CD4-positive, alpha-beta T cell treated with Interleukin-15 for 4 hours (primary cell): ENCODE measurements around the gene ARHGAP28.
"Not testable (repeated sequence)": the region's sequence is repeated elsewhere in the genome, so short reads cannot be mapped to it uniquely, and the experiment has no call there.

ENCODE experiments used
- DNase-seq: peaks from one replicate; pipeline ENCODE4 v3.0.0-alpha.2; 2020; ENCODE audit warnings: low spot score

ARHGAP28 gene

DNA sequence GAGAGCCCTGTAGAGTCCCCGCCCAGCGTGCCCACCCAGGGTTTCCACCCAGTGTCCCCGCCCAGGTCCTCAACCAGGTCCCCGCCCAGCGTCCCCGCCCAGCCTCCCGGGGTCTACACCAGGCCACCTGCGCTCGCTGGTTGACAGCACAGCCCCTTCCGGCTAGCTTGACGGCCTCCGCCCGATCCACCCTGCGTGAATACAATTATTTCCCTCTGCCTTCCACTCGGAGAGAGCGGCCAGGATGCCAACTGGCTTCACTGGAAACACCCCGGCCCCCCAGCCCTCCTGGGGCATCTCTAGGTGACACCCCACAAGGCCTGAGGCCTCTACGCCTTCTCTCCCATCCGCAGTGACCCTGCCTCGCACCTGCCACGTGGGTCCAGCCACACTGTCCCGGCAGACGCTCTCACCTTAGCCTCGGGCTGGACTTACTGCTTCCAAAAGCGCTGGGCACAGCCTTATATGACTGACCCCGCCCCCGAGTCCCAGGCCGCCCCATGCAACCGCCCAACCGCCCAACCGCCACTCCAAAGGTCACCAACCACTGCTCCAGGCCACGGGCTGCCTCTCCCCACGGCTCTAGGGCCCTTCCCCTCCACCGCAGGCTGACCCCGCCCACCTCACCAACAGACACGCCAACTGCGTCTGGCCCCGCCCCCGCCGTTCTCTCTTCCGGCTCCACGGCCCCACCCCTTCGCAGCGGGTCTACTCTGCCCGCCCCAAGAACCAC, 200.0 kb downstream of the ARHGAP28 start:
- DNase-seq = no peak

DNA sequence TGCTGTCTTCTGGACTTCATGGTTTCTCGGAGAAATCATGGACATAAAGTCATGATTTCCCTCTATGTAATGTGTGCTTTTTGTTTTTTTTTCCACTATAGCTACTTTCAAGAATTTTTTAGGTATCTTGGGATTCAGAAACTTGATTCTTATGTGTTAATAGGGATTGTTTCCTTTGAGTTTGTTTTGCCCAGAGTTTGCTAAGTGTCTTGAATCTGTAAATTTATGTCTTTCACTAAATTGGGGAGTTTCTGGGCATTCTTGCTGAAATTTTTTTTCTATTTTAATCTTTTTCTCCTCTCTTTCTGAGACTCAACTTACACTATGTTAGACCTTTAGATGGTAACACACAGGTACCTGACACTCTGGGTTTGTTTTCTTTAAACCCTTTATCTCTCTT, 205.3 kb downstream of the ARHGAP28 start:
- DNase-seq = no peak

DNA sequence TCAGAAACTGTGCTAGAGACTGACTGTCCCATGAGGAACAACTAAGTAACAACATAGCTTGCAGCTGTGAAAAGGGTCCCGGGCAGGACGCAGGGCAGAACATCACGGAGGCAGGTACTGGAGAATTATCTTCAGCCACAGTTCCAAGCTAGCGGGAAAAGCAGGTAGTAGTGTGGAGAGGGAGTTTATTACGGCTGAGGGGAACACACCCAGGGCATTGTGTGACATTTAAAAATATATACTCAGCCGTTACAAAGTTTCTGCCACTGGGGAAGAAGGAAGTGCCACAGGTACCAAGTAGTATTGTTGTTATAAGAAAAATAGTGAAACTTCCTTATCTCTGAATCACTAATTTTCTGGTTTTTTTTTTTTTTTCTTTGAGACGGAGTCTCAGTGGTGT, 208.5 kb downstream of the ARHGAP28 start:
- no peak for DNase-seq

DNA sequence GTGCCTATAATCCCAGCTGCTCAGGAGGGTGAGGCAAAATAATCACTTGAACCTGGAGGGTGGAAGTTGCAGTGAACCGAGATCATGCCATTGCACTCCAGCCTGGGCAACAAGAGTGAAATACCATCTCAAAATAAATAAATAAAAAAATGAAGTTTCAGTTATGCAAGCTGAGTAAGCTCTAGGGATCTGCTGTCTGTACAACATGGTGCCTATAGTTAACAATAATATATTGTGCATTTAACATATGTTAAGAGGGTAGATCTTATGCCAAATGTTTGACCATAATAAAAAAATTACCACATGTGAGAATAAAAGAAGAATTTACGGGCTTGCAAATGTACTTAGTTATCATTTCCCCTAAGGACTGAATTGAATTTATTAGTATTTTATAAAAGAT, 208.9 kb downstream of the ARHGAP28 start:
- DNase-seq = not testable (repeated sequence)

DNA sequence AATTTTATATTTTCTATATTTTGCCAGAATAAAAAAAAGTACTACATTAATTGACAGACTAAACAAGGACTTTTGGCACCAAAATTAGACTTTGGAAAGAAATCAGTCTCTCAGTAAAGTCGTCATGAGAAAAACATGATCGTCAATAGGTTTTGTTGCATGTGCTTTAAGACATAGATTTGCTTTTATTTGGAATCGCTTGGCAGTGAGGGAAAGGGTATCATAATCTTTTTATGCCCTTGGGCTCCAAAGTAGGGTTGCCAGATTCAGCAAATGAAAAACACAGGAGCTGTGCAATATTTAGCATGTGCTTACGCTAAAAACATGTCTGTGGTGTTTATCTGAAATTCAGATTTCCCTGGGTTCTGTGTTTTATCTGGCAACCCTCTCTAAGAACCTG, 210.5 kb downstream of the ARHGAP28 start:
- no peak for DNase-seq

DNA sequence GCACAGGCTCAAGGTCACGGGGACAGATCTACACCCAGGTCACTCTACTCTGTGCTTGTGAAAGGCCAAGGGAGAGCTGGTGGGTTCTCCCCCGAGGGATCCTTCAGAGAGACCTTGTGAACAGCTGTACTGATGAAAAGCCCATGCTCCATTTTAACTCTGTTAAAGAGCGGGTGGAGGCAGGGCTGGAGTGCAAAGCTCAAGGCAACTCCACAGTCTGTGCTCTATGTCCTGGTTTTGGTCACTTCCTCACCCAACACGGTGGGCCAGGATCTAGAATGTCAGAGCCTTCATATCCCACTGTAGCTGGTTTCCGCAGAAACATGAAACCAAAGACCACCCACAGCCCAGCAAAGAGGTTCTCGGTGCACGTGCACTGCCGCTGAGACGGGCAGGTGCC, 210.9 kb downstream of the ARHGAP28 start:
- no peak for DNase-seq

DNA sequence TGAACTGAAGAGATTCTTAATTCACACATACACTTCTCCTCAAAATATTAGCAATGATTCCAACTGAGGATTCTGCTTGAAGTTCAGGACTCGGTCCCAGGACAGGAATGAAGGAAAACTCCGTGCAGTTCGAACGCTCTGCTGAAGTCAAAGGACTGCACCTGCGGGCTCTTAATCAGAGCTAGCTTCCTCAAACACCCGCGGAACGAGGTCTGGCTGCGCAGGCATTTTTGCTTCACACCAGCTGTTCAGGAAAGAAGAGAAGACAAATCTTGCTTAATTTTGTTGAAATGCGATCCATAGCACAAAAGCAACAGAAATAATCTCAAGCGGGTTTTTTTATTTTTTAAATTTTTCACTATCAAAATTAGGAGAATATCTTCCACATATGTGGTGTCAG, 212.5 kb downstream of the ARHGAP28 start:
- DNase-seq = no peak

DNA sequence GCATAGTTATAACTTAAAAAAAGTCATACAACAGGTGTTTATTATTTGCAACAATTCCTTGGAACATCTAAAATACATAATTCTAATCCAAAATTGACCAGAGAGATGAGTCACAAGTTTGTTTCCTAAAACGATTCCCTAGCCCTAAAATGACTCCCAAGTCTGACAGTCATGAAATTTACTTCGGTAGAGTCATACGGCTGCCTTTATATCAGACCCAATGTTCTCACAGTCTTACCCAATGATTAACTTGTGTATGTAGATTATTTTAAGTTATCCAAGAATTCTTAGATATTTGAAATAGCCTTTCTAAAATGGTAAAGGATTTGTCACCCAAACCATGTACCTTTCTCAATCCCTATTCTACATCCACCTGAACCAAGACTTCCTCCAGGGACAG, 213.2 kb downstream of the ARHGAP28 start:
- no peak for DNase-seq

DNA sequence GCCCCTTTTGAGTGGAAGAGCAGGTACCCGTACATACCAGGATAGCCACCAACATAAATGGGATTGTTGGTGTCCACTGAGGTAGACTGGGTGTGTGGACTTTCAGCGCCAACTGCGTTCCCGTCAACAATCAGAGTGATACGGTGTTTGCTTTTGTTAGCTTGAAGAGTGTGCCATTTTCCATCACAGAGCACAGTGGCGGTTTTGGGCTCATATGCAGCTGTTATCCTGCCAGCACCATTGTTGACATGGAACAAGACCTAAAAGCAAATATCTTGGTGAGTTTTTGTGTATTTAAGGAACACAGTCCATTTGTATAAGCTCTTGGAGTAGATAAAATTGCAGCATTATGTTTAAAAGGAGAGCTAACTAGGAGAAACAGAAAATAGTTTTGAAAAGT, 213.6 kb downstream of the ARHGAP28 start:
- DNase-seq = no peak

DNA sequence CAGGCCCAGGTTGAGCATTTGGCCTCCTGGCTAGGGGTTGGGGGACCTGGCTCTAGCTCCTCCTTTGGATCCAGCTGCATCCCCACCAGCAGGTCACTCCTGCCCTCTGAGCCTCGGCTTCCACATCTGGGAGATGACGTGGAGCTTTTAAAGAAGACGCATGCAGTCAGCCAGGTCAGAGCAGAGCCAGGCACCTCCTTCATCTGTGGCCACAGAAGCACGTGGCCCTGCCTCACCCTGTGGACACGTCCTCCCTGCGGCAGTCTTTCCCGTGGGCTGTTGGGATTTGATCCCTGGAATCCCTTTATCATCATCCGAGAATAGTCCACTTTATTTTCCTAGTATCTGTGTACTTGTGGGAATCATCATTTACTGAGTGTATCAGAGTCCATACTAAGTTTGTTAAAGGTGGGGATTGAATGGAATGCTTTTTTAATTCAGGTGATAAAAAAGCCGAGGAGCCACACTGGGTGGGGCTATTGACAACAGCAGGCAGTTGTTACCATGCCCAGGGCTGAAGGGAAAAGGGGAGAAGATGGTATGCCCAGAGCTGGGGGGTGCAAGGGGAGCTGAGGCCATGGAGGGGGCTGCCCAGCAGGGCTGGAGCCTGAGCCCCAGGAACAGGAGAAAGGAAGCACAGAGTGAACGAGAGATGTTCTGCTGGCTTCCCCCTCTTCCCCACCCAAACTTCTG, 218.0 kb downstream of the ARHGAP28 start:
- DNase-seq = no peak

DNA sequence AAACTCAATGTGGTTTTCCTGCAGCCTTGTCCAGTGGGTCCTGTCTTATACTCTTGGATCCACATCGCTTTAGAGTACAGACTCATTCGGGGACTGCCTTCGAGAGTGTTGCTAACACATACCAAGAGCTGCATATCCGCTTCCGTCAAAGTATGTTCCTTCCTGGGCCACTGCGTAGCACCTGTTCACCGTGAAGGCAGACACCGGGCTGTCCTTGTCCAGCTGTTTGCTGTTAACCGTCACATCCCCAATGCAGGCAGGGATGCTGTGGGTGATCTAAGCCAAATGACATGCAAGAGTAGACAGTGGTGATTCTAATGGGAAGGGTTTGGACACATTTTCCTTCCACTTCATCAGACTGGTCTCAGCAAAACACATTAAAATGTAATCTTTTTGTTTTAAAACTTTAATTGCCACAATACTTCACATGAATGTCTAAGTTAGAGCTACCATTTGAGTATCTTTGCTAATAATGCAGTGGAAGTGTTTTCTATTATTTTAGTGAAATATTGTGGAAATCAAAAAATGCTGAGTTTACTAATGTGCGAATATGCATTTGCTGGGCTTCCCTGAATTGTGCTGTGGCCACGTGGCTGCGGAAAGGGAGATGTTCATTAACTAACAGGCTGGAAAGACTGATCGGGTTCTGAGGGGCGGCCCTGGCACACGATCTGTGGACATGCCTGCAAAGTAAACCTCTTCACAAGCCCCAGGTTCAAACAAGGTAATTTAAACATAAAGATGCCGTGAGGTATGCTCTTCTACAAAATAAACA, 219.0 kb downstream of the ARHGAP28 start:
- DNase-seq = no peak

DNA sequence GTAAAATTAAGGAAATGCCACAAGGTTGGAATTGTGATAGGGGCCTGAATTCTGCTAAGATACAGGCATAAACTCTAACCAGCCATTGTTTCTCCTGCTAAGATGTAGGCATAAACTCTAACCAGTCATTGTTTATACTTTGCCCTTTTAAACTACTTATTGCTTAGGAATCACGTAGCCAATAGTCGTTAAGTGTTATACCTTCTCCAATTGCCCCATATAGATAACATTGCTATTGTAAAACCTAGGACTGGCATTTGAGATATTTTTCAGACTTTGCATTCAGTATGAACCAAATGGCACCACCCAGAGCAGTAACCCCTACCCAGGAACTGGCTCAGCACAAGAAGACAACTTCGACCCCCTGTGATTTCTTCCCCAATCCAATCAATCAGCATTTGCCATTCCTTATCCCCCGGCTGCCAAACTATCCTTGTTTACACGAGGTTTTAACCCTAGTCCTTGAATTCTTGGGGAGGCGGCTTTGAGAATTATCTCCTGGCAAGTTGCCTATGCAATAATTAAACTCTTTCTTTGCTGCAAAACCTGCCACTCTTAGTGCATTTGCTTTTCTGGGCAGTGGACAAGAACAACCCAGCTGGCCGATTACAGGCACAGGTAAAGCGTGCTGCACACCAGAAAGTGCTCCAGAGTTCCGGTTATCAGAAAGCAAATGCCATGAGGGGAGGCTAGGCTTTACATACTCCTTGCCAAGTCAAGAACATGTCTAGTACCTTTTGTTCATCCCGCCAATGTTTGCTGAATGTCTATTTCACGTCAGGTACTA, 220.5 kb downstream of the ARHGAP28 start:
- DNase-seq = no peak

DNA sequence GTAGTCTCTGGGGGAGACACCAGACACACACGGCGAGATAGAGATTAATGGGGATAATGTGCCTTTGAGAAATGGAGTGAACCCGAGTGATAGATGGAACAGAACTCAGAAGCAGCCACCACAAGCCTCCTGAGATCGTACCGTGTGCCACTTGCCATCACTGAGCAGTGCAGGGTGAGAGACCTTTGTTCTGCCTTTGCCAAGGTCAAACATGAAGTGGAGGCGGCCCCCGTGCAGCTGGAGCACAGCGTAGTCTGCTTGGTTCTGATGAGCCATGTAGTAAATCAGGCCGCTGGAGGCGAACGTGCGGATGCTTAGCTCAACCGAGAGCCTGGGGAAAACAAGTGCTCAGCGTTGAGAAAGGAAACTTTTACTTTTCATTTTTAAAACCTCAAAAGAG, 221.1 kb downstream of the ARHGAP28 start:
- DNase-seq = no peak

DNA sequence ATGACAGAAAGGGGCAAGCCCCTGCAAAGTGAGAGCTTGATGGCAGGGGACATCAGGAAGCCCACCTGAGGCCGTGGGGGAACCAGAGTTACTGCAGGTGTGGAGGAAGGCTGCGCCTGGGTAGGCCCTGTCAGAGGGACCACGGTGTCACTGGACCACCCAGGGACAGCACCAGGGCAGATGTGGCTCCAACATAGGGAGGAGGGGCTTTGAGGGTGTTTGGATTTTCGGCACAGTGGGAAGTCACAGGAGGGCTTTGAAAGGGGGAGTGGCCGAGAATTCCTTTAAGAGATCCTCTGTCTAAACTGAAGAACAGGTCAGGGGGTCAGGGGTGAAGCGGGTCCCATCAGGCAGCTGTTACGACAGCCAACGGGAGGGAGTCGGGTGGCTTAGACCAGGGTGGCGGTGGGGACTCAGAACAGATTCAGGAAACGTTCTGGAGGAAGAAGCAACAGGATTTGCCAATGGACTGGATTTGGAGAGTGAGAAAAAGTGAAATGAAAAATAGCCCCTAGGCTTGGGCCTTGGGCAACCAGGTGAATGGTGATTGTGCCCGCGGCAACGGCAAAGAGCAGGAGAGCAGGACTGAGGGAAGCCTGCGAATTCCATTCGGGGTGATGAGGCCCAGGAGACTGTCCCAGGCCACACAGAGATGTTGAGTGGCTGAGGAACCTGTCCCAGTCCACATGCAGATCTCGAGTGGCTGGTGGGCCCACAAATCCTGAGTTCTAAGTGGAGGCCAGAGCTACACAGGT, 222.0 kb downstream of the ARHGAP28 start:
- DNase-seq = no peak

DNA sequence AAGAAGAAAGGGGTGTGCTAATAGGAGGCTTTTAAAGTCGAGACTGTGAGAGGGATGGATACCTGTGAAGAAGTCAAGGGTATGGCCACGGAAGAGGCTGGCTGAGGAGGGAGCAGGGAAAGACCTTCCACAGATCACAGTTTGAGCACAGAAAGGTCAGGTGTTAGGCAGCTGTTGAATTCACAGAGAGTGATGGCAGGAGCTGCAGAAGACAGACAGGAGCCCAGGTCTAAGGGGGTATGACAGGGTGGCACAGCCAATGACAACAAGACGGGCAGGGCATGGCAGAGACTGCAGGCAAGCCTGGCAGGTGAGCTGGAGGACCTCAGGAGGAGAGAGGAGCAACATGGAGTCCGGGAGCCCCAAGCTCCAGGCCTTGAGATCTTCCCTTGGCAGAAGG, 225.0 kb downstream of the ARHGAP28 start:
- no peak for DNase-seq

DNA sequence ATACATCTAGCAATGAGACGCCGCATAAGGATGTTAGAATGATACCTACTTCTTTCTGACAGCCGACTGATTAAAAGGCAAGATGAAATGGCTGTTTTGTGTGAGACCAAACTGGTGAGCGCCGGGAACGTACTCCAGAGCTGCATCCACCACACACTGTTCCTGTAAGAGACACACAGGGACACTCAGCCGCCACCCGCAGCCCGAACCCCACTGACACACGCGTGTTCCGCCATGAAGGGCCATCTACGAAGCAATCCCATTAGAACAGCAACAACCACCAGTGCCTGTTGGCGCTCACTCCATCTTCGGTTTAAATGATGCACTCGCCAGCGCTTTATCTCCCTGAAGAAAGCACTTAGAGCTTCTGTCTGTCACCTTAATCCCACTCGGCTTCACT, 225.8 kb downstream of the ARHGAP28 start:
- no peak for DNase-seq

DNA sequence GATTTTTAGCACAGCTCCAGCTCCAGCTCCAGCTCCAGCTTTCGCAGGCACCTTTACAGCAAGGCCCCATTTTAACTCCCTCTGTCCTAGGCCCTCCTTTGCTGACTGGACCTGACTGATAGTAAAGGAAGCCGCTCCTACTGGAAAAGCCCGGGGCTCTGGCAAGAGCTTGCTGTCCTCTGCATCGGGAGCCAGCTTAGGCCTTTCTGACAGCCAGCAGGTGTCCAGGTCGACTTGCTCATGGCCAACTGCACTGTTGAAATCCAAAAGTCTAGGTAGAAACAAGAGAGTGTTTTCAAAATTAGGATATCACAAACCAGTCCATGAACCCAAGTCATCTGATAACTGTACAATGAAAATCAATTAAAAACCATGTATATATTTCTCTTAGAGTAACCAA, 227.0 kb downstream of the ARHGAP28 start:
- no peak for DNase-seq

DNA sequence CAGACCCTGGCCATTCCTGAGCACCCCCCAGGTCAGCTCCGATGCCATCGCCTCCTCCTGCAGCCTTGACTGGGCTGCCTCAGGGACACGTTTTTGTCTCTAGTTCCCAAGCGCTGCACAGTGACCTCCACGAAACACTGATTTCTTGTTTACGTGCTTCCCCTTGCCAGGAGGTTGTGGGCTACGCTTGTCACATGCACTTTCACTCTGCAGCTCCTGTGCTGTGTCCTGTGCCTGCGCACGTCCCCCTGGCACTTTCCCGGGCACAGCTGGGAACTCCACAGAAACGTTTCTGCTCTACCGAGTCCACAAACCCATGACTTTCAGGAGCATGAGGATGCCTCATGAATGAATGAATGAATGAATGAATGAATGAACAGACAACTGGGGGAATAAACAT, 227.5 kb downstream of the ARHGAP28 start:
- no peak for DNase-seq

DNA sequence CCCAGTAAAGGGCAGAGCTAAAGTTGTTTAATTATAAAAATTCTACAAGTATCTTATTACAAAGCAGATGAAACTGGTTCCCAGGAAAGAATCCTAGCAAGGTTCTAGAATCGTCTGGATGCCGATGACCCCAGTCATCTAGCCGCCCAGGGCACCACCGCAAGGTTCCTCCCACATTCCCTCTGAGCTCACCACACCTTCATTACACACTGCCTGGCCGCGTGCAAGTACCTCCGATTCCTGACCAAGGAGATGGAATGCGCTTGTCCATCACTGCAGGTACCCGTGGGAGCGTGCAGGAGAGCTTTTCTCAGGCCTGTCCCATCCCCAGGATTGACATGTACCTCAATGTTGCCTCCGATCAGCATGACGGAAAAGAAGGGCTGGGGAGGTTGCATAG, 229.6 kb downstream of the ARHGAP28 start:
- no peak for DNase-seq

DNA sequence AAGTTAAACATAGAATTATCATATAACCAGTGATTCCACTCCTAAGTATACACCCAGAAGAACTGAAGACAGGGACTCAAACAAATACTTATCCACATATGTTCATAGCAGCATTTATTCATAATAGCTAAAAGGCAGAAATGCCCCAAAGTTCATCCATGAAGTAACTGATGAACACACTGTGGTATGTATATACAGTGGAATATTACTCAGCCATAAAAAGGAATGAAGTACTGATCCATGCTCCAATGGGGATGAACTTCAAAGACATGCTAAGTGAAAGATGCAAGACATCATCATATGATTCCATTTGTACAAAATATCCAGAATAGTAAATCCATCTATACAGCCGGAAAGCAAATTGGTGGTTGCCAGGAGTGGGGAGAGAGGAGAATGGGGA, 230.6 kb downstream of the ARHGAP28 start:
- DNase-seq = no peak

DNA sequence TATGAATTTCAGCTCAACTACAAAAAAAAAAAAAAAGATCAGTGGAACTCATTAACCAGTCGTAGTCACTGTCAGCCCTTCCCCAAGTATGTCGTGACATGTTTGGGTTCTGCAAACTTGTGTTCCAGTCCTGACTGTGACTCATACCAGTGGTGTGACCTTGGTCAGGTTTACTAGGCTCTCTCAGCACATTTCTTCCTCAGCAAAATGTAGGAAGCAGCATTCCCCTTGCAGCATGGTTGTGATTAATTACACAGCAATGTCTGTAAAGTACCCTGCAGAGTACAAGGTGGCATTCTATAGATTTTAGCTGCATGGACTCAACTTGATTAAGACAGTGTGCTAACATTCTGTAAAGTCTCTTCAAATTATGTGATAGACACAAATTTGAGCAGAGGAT, 231.1 kb downstream of the ARHGAP28 start:
- DNase-seq = no peak

DNA sequence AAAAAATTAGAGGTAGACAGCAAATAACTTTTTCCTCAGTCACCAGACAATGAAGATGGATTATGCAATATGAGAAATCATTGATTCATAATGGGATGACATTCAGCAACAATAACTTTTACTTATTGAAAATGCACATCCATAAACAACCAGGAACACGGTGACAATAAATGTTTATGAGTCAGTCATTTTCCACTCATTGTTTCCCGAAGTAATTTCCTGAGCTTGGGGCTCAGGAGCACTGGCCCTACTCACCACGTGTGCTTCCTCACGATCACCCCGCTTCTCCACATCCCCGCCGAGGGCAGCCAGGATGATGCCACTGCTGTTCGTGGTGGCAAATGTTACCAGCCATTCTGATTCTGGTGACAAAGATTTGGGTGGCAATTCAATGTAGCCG, 231.8 kb downstream of the ARHGAP28 start:
- DNase-seq = no peak
